ENCODE results near the gene ERC2.

The ERC2 gene

GRCh38 chr3:55480911-55481743 is 987.1 kb downstream of the ERC2 start:
- Histone ChIP-seq H3K27me3 (ENCODE audit: insufficient read depth, low read length, poor library complexity, severe bottlenecking) (peaks cover 2% of the 10 kb centered on the region), H4K20me1 (ENCODE audit: insufficient read depth, low read length, poor library complexity, severe bottlenecking) (no peaks in the 10 kb centered on the region), H3K79me2 (ENCODE audit: insufficient read depth, low read length) (peaks cover 42% of the 10 kb centered on the region), H3K9ac (ENCODE audit: low read depth, low read length, poor library complexity, severe bottlenecking) (no peak overlapping the region), H3K9me2 (replicated peaks; ENCODE audit: low read depth, low read length) (no peaks in the 10 kb centered on the region), H2AFZ (ENCODE audit: low read length) (no peak overlapping the region), H3K36me3 (ENCODE audit: insufficient read depth, low read length) (no peaks in the 10 kb centered on the region), H3K4me2 (ENCODE audit: low read depth, low read length, poor library complexity, severe bottlenecking) (no peak overlapping the region), H3F3A (ENCODE audit: low read depth) (no peaks in the 10 kb centered on the region), H3K4me3 (ENCODE audit: low read length, poor library complexity, severe bottlenecking) (no peak overlapping the region), H3K4me1 (ENCODE audit: insufficient read depth, low read length, poor library complexity, severe bottlenecking) (no peaks in the 10 kb centered on the region), H3K9me3 (ENCODE audit: insufficient read depth, low read depth, low read length) (no peaks in the 10 kb centered on the region)
- TF ChIP-seq CTCF (conservative IDR thresholded peaks at IDR 0.05; ENCODE audit: low read length): no peak
- no peak for TF ChIP-seq EZH2phosphoT487 (IDR thresholded peaks at IDR 0.05; ENCODE audit: borderline replicate concordance)

- Histone ChIP-seq H3K4me3 (ENCODE audit: low read length, poor library complexity, severe bottlenecking) (no peak overlapping the region), H4K20me1 (ENCODE audit: insufficient read depth, low read length, poor library complexity, severe bottlenecking) (no peaks in the 10 kb centered on the region), H3K4me2 (ENCODE audit: low read depth, low read length, poor library complexity, severe bottlenecking) (no peak overlapping the region), H3K79me2 (ENCODE audit: insufficient read depth, low read length) (peaks cover 9% of the 10 kb centered on the region), H3F3A (ENCODE audit: low read depth) (no peaks in the 10 kb centered on the region), H3K36me3 (ENCODE audit: insufficient read depth, low read length) (no peaks in the 10 kb centered on the region), H2AFZ (ENCODE audit: low read length) (no peak overlapping the region), H3K4me1 (ENCODE audit: insufficient read depth, low read length, poor library complexity, severe bottlenecking) (no peaks in the 10 kb centered on the region), H3K9me3 (ENCODE audit: insufficient read depth, low read depth, low read length) (no peaks in the 10 kb centered on the region), H3K9ac (ENCODE audit: low read depth, low read length, poor library complexity, severe bottlenecking) (no peak overlapping the region), H3K27me3 (ENCODE audit: insufficient read depth, low read length, poor library complexity, severe bottlenecking) (no peaks in the 10 kb centered on the region), H3K9me2 (replicated peaks; ENCODE audit: low read depth, low read length) (no peaks in the 10 kb centered on the region)
- TF ChIP-seq CTCF (conservative IDR thresholded peaks at IDR 0.05; ENCODE audit: low read length) (no peak), EZH2phosphoT487 (IDR thresholded peaks at IDR 0.05; ENCODE audit: borderline replicate concordance) (no peak)
Measured at GRCh38 chr3:55477306-55478303, 990.7 kb downstream of the ERC2 start.

- no peaks in the 10 kb centered on the region for H3F3A ChIP-seq (ENCODE audit: low read depth)
- no peak overlapping the region for H3K9ac ChIP-seq (ENCODE audit: low read depth, low read length, poor library complexity, severe bottlenecking)
- H3K9me3 ChIP-seq (ENCODE audit: insufficient read depth, low read depth, low read length): no peaks in the 10 kb centered on the region
- no peaks in the 10 kb centered on the region for H3K4me1 ChIP-seq (ENCODE audit: insufficient read depth, low read length, poor library complexity, severe bottlenecking)
- H3K27me3 ChIP-seq (ENCODE audit: insufficient read depth, low read length, poor library complexity, severe bottlenecking): no peaks in the 10 kb centered on the region
- no peaks in the 10 kb centered on the region for H3K36me3 ChIP-seq (ENCODE audit: insufficient read depth, low read length)
- H4K20me1 ChIP-seq (ENCODE audit: insufficient read depth, low read length, poor library complexity, severe bottlenecking): no peaks in the 10 kb centered on the region
- H3K4me2 ChIP-seq (ENCODE audit: low read depth, low read length, poor library complexity, severe bottlenecking): no peak overlapping the region
- no peaks in the 10 kb centered on the region; the same call in 1 of the 2 replicates for H3K79me2 ChIP-seq (ENCODE audit: insufficient read depth, low read length)
- H3K4me3 ChIP-seq (ENCODE audit: low read length, poor library complexity, severe bottlenecking): no peak overlapping the region
- no peaks in the 10 kb centered on the region for H3K9me2 ChIP-seq (replicated peaks; ENCODE audit: low read depth, low read length)
- no peak overlapping the region for H2AFZ ChIP-seq (ENCODE audit: low read length)
- TF ChIP-seq CTCF (conservative IDR thresholded peaks at IDR 0.05; ENCODE audit: low read length) (no peak), EZH2phosphoT487 (IDR thresholded peaks at IDR 0.05; ENCODE audit: borderline replicate concordance) (no peak)
Measured at GRCh38 chr3:55476515-55476914, 991.8 kb downstream of the ERC2 start.
